Measurements from ENCODE around the gene NMU.
A peak's percentile ranks its signal among the peaks of the same experiment; 100 is the strongest.
"Not testable (repeated sequence)": the region's sequence is repeated elsewhere in the genome, so short reads cannot be mapped to it uniquely, and the experiment has no call there.

Gene NMU

GRCh38 chr4:55635741-55636655 is at the start of gene NMU:
TSS of gene NMU (minus strand) at chr4:55636298. CDS start at chr4:55636192, 106 bp downstream.
- DNase-seq: peak; percentile 51

GRCh38 chr4:55684276-55684675 is 48.2 kb upstream of the NMU start:
- DNase-seq: no peak

GRCh38 chr4:55682797-55683196 is 46.7 kb upstream of the NMU start:
- not testable (repeated sequence) for DNase-seq

GRCh38 chr4:55682295-55682694 is 46.2 kb upstream of the NMU start:
- DNase-seq: no peak

GRCh38 chr4:55681430-55681829 is 45.3 kb upstream of the NMU start:
- no peak for DNase-seq

GRCh38 chr4:55675196-55675793 is 39.2 kb upstream of the NMU start:
- no peak for DNase-seq

GRCh38 chr4:55673424-55673823 is 37.3 kb upstream of the NMU start:
- no peak for DNase-seq

GRCh38 chr4:55671667-55672066 is 35.6 kb upstream of the NMU start:
- no peak for DNase-seq

- no peak for DNase-seq
Observed at GRCh38 chr4:55670695-55671094, 34.6 kb upstream of the NMU start.

GRCh38 chr4:55668449-55668848 is 32.4 kb upstream of the NMU start:
- DNase-seq: no peak

GRCh38 chr4:55666535-55666934 is 30.4 kb upstream of the NMU start:
- DNase-seq: no peak

GRCh38 chr4:55663145-55663544 is 27.0 kb upstream of the NMU start:
- no peak for DNase-seq

GRCh38 chr4:55661398-55662056 is 25.4 kb upstream of the NMU start:
- DNase-seq: no peak

GRCh38 chr4:55658657-55659056 is 22.6 kb upstream of the NMU start:
- DNase-seq: no peak

- DNase-seq: no peak
Observed at GRCh38 chr4:55654131-55654530, 18.0 kb upstream of the NMU start.

- DNase-seq: no peak
Observed at GRCh38 chr4:55650483-55650882, 14.4 kb upstream of the NMU start.

- no peak for DNase-seq
Observed at GRCh38 chr4:55637272-55637820, 1.2 kb upstream of the NMU start.

GRCh38 chr4:55636656-55636999 is 530 bp upstream of the NMU start:
- no peak for DNase-seq

- DNase-seq: peak; percentile 14
Observed at GRCh38 chr4:55635282-55635681, 816 bp downstream of the NMU start.

- DNase-seq: no peak
Observed at GRCh38 chr4:55634417-55635128, 1.5 kb downstream of the NMU start.

- no peak for DNase-seq
Observed at GRCh38 chr4:55633903-55634302, 2.2 kb downstream of the NMU start.

GRCh38 chr4:55625835-55626234 is 10.3 kb downstream of the NMU start:
- DNase-seq: no peak

- not testable (repeated sequence) for DNase-seq
Observed at GRCh38 chr4:55624063-55624462, 12.0 kb downstream of the NMU start.

Data from NCI-H748 treated with DMSO at 0.1 percent for 48 hours (cell line).